DND-41 (cell line): ENCODE data around the gene ACTA2.

Experiments
- ATAC-seq: fragments of 200-7000 bp; cut with Tn5 transposase; 3 replicates; pipeline ENCODE4 v1.9.1; 2021; ENCODE audit warnings: low read depth; ENCODE audit not compliant: insufficient read depth
- DNase-seq: peaks from one replicate; pipeline ENCODE4 v3.0.0-alpha.2; 2020
- H2AFZ ChIP-seq: 2 replicates; pipeline ENCODE4 v1.6.0; 2012; ENCODE audit warnings: low read depth, low read length
- H3K27ac ChIP-seq: 2 replicates; pipeline ENCODE4 v1.5.1; 2012; ENCODE audit warnings: low read length, inconsistent platforms
- H3K27me3 ChIP-seq: fragments of 200-600 bp; sonication (generic); 2 replicates; pipeline ENCODE4 v1.6.0; 2012; ENCODE audit warnings: low read length, mild to moderate bottlenecking, inconsistent platforms; ENCODE audit not compliant: insufficient read depth, poor library complexity
- H3K36me3 ChIP-seq: 2 replicates; pipeline ENCODE4 v1.5.1; 2012; ENCODE audit warnings: low read length, inconsistent platforms; ENCODE audit not compliant: insufficient read depth
- H3K4me1 ChIP-seq: 2 replicates; pipeline ENCODE4 v1.5.1; 2012; ENCODE audit warnings: mild to moderate bottlenecking, low read length; ENCODE audit not compliant: insufficient read depth
- H3K4me2 ChIP-seq: 2 replicates; pipeline ENCODE4 v1.6.0; 2012; ENCODE audit warnings: mild to moderate bottlenecking, moderate library complexity, low read length, inconsistent platforms; ENCODE audit not compliant: insufficient read depth
- H3K4me3 ChIP-seq, 2 experiments: fragments of 200-600 bp in 1 of 2; shearing (Covaris generic) in 1 of 2; 2 replicates each; pipeline ENCODE4 v1.5.1; 2012 to 2016; ENCODE audit warnings: inconsistent platforms in 2 of 2, low read length in 2 of 2, mild to moderate bottlenecking in 2 of 2, low read depth in 1 of 2, moderate library complexity in 1 of 2
- H3K79me2 ChIP-seq: 2 replicates; pipeline ENCODE4 v1.6.0; 2012; ENCODE audit warnings: low read length, inconsistent platforms; ENCODE audit not compliant: insufficient read depth
- H3K9ac ChIP-seq: 2 replicates; pipeline ENCODE4 v1.6.0; 2012; ENCODE audit warnings: low read depth, mild to moderate bottlenecking, inconsistent platforms, low read length, moderate library complexity
- H3K9me3 ChIP-seq: 2 replicates; pipeline ENCODE4 v1.5.1; 2012; ENCODE audit warnings: low read length, moderate library complexity, mild to moderate bottlenecking, inconsistent platforms; ENCODE audit not compliant: insufficient read depth, severe bottlenecking
- H4K20me1 ChIP-seq: 2 replicates; pipeline ENCODE4 v1.6.0; 2012; ENCODE audit warnings: low read length; ENCODE audit not compliant: insufficient read depth
- EZH2 ChIP-seq: IDR thresholded peaks from 3 replicates; pipeline ENCODE4 v1.6.1; 2012; ENCODE audit warnings: borderline replicate concordance, low read depth, mild to moderate bottlenecking, moderate library complexity, low read length, inconsistent platforms; ENCODE audit not compliant: severe bottlenecking
- TF ChIP-seq, protein P1 (sequence below): IDR thresholded peaks from 2 replicates; pipeline ENCODE4 v1.5.1; 2012; ENCODE audit warnings: borderline replicate concordance, low read length, moderate library complexity, mild to moderate bottlenecking; ENCODE audit not compliant: poor library complexity, severe bottlenecking; ENCODE audit errors: extremely low read depth

The ACTA2 gene

DNA sequence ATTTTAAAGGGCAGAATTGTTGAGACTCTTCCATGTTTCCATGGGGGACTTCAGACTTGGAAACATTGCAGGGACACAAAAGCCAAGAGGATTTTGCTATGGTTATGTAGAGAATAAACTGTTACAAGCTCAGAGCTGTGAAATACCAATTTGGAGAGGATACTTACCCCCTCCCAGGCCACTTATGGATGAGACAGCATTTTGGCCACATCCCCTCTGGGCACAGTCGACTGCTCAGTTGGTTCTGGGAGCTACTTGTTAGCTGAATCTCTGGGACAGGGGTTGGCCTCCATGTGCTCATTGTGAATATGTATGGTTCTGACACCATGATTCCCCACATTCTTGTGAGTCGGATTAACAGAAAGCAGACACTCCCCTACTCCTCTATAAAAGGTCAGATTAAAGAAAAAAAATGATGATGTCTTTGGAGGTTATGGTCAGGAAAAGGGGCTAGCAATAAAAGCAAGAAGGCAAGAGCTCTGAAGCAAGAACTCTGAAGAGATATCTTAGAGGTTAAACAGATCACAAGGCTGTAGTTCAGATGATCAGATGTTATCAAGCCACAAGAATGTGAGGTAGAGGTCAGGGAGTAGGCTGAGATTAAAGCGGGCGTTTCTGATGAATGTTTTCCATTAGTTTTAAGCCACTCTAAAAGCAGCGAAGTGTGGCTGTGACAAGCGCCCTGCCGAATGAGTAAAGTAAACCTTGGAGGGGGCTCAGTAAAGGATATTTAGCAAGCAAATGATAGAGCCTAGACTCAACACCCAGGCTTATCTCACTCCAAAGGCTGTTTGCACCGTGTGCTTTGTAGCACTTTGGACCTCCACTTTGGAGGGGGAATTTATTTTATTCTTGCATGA lies 55.3 kb downstream of the ACTA2 start:
- Histone ChIP-seq H2AFZ (no peak overlapping the region), H3K79me2 (peaks cover 68% of the 10 kb centered on the region), H3K9ac (no peak overlapping the region), H3K4me1 (peaks cover 2% of the 10 kb centered on the region; the same call in 1 of the 2 replicates), H3K36me3 (peaks cover 45% of the 10 kb centered on the region), H3K27ac (no peak overlapping the region), H3K9me3 (no peaks in the 10 kb centered on the region), H3K4me3 (no peak overlapping the region), H3K4me2 (no peak overlapping the region), H3K27me3 (no peaks in the 10 kb centered on the region), H4K20me1 (peaks cover 7% of the 10 kb centered on the region; the same call in 1 of the 2 replicates)
- TF ChIP-seq EZH2 = no peak
- TF ChIP-seq, protein P1, sequence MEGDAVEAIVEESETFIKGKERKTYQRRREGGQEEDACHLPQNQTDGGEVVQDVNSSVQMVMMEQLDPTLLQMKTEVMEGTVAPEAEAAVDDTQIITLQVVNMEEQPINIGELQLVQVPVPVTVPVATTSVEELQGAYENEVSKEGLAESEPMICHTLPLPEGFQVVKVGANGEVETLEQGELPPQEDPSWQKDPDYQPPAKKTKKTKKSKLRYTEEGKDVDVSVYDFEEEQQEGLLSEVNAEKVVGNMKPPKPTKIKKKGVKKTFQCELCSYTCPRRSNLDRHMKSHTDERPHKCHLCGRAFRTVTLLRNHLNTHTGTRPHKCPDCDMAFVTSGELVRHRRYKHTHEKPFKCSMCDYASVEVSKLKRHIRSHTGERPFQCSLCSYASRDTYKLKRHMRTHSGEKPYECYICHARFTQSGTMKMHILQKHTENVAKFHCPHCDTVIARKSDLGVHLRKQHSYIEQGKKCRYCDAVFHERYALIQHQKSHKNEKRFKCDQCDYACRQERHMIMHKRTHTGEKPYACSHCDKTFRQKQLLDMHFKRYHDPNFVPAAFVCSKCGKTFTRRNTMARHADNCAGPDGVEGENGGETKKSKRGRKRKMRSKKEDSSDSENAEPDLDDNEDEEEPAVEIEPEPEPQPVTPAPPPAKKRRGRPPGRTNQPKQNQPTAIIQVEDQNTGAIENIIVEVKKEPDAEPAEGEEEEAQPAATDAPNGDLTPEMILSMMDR = no peak
- ATAC-seq (no peak), DNase-seq (no peak)

DNA sequence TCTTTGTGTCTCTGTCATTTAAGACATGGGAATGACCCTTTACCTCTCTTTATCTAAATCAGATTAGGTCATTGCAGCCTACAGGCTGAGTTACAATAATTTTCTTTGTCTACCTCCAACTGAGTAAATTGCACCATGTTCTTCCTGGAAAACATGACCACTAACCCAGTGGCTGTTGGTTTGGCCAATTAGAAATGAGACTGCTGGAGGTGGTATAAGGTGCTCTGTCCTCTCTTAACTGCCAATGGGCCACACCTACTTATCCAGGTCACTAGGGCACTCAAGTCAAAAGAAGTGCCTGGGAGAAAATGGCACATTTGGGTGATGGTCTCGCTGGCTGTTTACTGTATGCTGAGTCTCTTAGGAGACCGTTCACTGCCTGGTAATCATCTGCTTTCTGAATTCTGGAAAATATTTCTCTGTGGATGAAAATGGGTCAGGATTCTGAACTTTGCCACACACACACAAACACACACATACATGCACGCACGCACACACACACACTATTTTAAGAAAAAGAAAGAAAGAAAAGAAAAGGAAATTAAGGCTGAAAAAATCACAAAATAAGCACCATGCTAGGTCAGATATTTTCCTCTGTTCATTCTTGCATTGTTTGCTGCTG lies 56.1 kb downstream of the ACTA2 start:
- ATAC-seq (no peak), DNase-seq (no peak)
- no peak overlapping the region for H2AFZ ChIP-seq
- no peak overlapping the region for H3K4me2 ChIP-seq
- peaks cover 9% of the 10 kb centered on the region; the same call in 1 of the 2 replicates for H4K20me1 ChIP-seq
- no peak overlapping the region for H3K9ac ChIP-seq
- H3K9me3 ChIP-seq = no peaks in the 10 kb centered on the region
- no peak for TF ChIP-seq EZH2
- TF ChIP-seq, protein P1 = no peak
- H3K4me3 ChIP-seq = no peak overlapping the region
- H3K4me1 ChIP-seq = peaks cover 3% of the 10 kb centered on the region; the same call in 1 of the 2 replicates
- no peaks in the 10 kb centered on the region for H3K27me3 ChIP-seq
- peaks cover 75% of the 10 kb centered on the region for H3K79me2 ChIP-seq
- H3K36me3 ChIP-seq = peaks cover 38% of the 10 kb centered on the region
- no peak overlapping the region for H3K27ac ChIP-seq

DNA sequence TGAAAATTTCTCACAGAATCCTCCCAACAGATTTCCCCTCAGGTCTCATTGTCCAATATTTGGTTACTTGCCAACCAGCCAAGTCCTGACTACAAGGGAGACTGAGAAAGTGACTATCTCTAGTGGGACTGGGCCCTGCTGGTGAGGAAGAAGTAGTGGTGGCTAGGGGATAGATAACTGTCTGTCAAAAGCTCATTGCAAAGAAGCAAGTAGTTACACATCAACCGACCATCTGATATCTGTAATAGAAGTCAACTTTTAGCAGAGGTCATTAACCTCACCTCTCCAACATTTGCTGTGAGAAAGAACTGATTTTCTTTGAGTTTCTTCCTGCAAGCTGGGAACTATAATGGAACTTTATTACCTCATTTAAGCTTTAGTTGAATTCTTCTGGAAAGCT lies 57.3 kb downstream of the ACTA2 start:
- Histone ChIP-seq H3K9ac (no peak overlapping the region), H3K79me2 (peaks cover 87% of the 10 kb centered on the region), H4K20me1 (peaks cover 9% of the 10 kb centered on the region; the same call in 1 of the 2 replicates), H3K27ac (no peak overlapping the region), H2AFZ (no peak overlapping the region), H3K4me1 (peaks cover 3% of the 10 kb centered on the region; the same call in 1 of the 2 replicates), H3K36me3 (peaks cover 29% of the 10 kb centered on the region), H3K4me3 (no peak overlapping the region), H3K4me2 (no peak overlapping the region), H3K27me3 (no peaks in the 10 kb centered on the region), H3K9me3 (no peaks in the 10 kb centered on the region)
- DNase-seq = no peak
- TF ChIP-seq, protein P1 = no peak
- no peak for TF ChIP-seq EZH2
- ATAC-seq = no peak
